OCI-LY1 (cell line): ENCODE data around the gene MACROD2.

ENCODE experiments used
- H2AFZ ChIP-seq: fragments of 200-600 bp; sonication (generic), shearing (Covaris generic); 2 replicates; pipeline ENCODE4 v1.6.0; 2014; ENCODE audit warnings: antibody characterized with exemption, mild to moderate bottlenecking, low read length
- H3F3A ChIP-seq: fragments of 200-600 bp; sonication (generic), shearing (Covaris generic); 2 replicates; pipeline ENCODE4 v1.6.0; 2014; ENCODE audit warnings: mild to moderate bottlenecking, antibody characterized with exemption, low read length, moderate library complexity; ENCODE audit not compliant: insufficient read depth
- H3K27ac ChIP-seq: fragments of 200-600 bp; sonication (generic); 2 replicates; pipeline ENCODE4 v1.5.1; 2014; ENCODE audit warnings: low read length, mixed run types, mild to moderate bottlenecking, low read depth; ENCODE audit not compliant: poor library complexity, severe bottlenecking
- H3K27me3 ChIP-seq: fragments of 200-600 bp; sonication (generic); 2 replicates; pipeline ENCODE4 v1.6.0; 2014; ENCODE audit warnings: antibody characterized with exemption, mild to moderate bottlenecking, low read length, moderate library complexity; ENCODE audit not compliant: insufficient read depth
- H3K36me3 ChIP-seq: fragments of 200-600 bp; sonication (generic); 2 replicates; pipeline ENCODE4 v1.6.1; 2014; ENCODE audit warnings: mild to moderate bottlenecking, antibody characterized with exemption, low read length, moderate library complexity, mixed read lengths; ENCODE audit not compliant: insufficient read depth
- H3K4me1 ChIP-seq: fragments of 200-600 bp; sonication (generic); 2 replicates; pipeline ENCODE4 v1.5.1; 2014; ENCODE audit warnings: mild to moderate bottlenecking, low read length, moderate library complexity; ENCODE audit not compliant: insufficient read depth, severe bottlenecking
- H3K4me2 ChIP-seq: fragments of 200-600 bp; sonication (generic), shearing (Covaris generic); 2 replicates; pipeline ENCODE4 v1.6.1; 2014; ENCODE audit warnings: low read length
- H3K4me3 ChIP-seq: fragments of 200-600 bp; sonication (generic); 2 replicates; pipeline ENCODE4 v1.5.1; 2014; ENCODE audit warnings: low read length, low read depth, mild to moderate bottlenecking, mixed read lengths; ENCODE audit not compliant: poor library complexity, severe bottlenecking
- H3K79me2 ChIP-seq: fragments of 200-600 bp; shearing (Covaris generic); 2 replicates; pipeline ENCODE4 v1.6.1; 2016; ENCODE audit warnings: mixed run types, low read length, mixed read lengths; ENCODE audit not compliant: insufficient read depth
- H3K9ac ChIP-seq: fragments of 200-600 bp; sonication (generic), shearing (Covaris generic); 2 replicates; pipeline ENCODE4 v1.6.1; 2014; ENCODE audit warnings: mild to moderate bottlenecking, low read length, mixed read lengths
- H3K9me2 ChIP-seq: fragments of 200-600 bp; sonication (generic), shearing (Covaris generic); 2 replicates; pipeline ENCODE4 v1.6.1; 2014; ENCODE audit warnings: low read depth, mild to moderate bottlenecking, low read length, mixed read lengths
- H3K9me3 ChIP-seq: fragments of 200-600 bp; shearing (Covaris generic); 2 replicates; pipeline ENCODE4 v1.6.1; 2014; ENCODE audit warnings: low read length, mixed read lengths
- H4K20me1 ChIP-seq: fragments of 200-600 bp; sonication (generic), shearing (Covaris generic); 2 replicates; pipeline ENCODE4 v1.6.0; 2016; ENCODE audit warnings: mild to moderate bottlenecking, low read length; ENCODE audit not compliant: insufficient read depth
- CTCF ChIP-seq: fragments of 200-600 bp; sonication (generic), shearing (Covaris generic); IDR thresholded peaks from 2 replicates; pipeline ENCODE4 v1.5.1; 2017; ENCODE audit warnings: mild to moderate bottlenecking, antibody characterized with exemption, low read length, moderate library complexity, mixed read lengths
- EZH2 ChIP-seq: fragments of 200-600 bp; sonication (generic), shearing (Covaris generic); IDR thresholded peaks from 2 replicates; pipeline ENCODE4 v1.8.0; 2017; ENCODE audit warnings: borderline replicate concordance, mixed run types, mild to moderate bottlenecking, antibody characterized with exemption, low read length, moderate library complexity, mixed read lengths

The MACROD2 gene

DNA sequence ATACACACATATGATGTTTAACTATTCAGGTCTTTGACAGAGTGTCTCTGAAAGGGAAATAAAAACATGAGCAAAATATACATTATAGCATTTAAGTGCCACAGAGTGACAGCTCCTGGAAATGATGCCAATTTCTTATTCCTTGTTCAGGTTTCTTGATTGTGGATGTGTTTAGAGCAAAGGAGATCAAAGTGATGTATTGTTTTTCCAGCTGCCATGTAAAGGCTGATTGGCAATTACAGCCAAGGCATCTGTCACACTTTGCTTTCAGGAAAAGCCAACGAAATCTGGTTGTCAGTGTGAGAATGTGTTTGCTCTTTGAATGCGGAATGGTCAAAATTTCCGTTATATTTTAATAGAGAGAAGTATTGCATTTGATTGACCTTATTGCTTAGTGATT lies 689.9 kb downstream of the MACROD2 start:
- no peak overlapping the region for H2AFZ ChIP-seq
- H3K36me3 ChIP-seq, result no peaks in the 10 kb centered on the region
- H3K4me2 ChIP-seq, result no peak overlapping the region
- no peaks in the 10 kb centered on the region for H3F3A ChIP-seq
- TF ChIP-seq EZH2 (no peak), CTCF (no peak)
- no peak overlapping the region for H3K9ac ChIP-seq
- H3K9me2 ChIP-seq, result no peaks in the 10 kb centered on the region
- no peaks in the 10 kb centered on the region for H3K4me1 ChIP-seq
- H3K27me3 ChIP-seq, result no peaks in the 10 kb centered on the region
- H4K20me1 ChIP-seq, result no peaks in the 10 kb centered on the region
- H3K4me3 ChIP-seq, result no peak overlapping the region
- no peak overlapping the region for H3K27ac ChIP-seq
- no peaks in the 10 kb centered on the region for H3K9me3 ChIP-seq
- H3K79me2 ChIP-seq, result no peaks in the 10 kb centered on the region

DNA sequence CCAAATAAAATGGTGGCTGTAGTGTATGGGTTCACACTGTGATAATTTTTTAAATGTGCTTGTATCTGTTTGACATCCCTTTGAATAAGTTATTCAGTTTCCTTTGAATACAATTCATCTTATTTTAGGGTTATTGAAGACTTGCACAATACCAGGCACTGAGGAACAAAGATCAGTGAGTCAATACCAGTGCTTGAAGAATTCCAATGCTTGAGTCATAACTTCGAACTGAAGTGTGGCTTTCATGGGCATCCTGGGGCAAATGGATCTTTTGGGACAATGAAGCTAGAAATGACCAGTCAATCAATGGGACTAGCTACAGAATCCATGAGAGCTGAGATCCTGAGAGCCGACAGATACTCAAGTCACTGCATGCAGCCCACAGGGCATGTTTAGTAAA lies 692.0 kb downstream of the MACROD2 start:
- no peaks in the 10 kb centered on the region for H3K4me1 ChIP-seq
- H3K36me3 ChIP-seq, result no peaks in the 10 kb centered on the region
- no peak overlapping the region for H2AFZ ChIP-seq
- H3K9me2 ChIP-seq, result no peaks in the 10 kb centered on the region
- no peaks in the 10 kb centered on the region for H3K79me2 ChIP-seq
- no peaks in the 10 kb centered on the region for H3F3A ChIP-seq
- no peak overlapping the region for H3K27ac ChIP-seq
- no peak for TF ChIP-seq CTCF
- TF ChIP-seq EZH2, result no peak
- no peak overlapping the region for H3K9ac ChIP-seq
- no peaks in the 10 kb centered on the region for H3K27me3 ChIP-seq
- no peak overlapping the region for H3K4me2 ChIP-seq
- H3K9me3 ChIP-seq, result no peaks in the 10 kb centered on the region
- no peak overlapping the region for H3K4me3 ChIP-seq
- no peaks in the 10 kb centered on the region for H4K20me1 ChIP-seq

DNA sequence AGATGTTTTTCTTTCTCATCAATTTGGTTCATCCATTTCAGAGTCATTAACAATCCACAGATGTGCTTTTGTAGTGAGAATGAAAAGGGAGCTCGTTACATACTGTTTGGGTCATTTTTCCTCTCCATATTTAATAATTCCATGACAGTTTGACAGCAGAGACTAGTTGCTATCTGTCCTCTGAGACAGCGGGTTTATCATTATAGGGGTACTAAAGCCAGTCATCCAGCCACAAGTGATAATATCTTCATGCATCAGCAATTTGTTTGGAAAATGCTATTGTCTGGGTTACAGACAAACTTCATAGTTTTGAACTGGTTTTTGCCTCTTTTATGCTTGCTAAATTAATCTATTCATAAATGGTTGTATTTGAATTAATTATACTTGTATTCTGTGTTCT lies 692.7 kb downstream of the MACROD2 start:
- H3K9ac ChIP-seq, result no peak overlapping the region
- no peaks in the 10 kb centered on the region for H3K36me3 ChIP-seq
- H3K4me1 ChIP-seq, result no peaks in the 10 kb centered on the region
- H3F3A ChIP-seq, result no peaks in the 10 kb centered on the region
- TF ChIP-seq CTCF, result no peak
- no peak for TF ChIP-seq EZH2
- no peaks in the 10 kb centered on the region for H3K9me2 ChIP-seq
- H3K4me3 ChIP-seq, result no peak overlapping the region
- no peak overlapping the region for H2AFZ ChIP-seq
- H3K79me2 ChIP-seq, result no peaks in the 10 kb centered on the region
- H3K4me2 ChIP-seq, result no peak overlapping the region
- H4K20me1 ChIP-seq, result no peaks in the 10 kb centered on the region
- H3K9me3 ChIP-seq, result no peaks in the 10 kb centered on the region
- no peak overlapping the region for H3K27ac ChIP-seq
- H3K27me3 ChIP-seq, result no peaks in the 10 kb centered on the region
